RWPE2 (cell line): ENCODE measurements around the gene ACP2.

ENCODE experiments used
- ATAC-seq: fragments of 200-7000 bp; cut with Tn5 transposase; 3 replicates; pipeline ENCODE4 v1.9.1; 2021; ENCODE audit warnings: low read depth
- DNase-seq: peaks from one replicate; pipeline ENCODE4 v3.0.0-alpha.2; 2020; ENCODE audit warnings: low spot score
- H3K27ac ChIP-seq: fragments of 450-650 bp; 2 replicates; pipeline ENCODE4 v1.5.1; 2017; ENCODE audit warnings: mild to moderate bottlenecking; ENCODE audit not compliant: poor library complexity, severe bottlenecking
- H3K27me3 ChIP-seq: fragments of 250-450 bp; sonication (Bioruptor Pico); 2 replicates; pipeline ENCODE4 v1.5.1; 2021; ENCODE audit warnings: mild to moderate bottlenecking, moderate library complexity; ENCODE audit not compliant: insufficient read depth, poor library complexity, severe bottlenecking
- H3K36me3 ChIP-seq: fragments of 250-450 bp; sonication (Bioruptor Pico); 2 replicates; pipeline ENCODE4 v1.5.1; 2020; ENCODE audit warnings: low read depth, mild to moderate bottlenecking, moderate library complexity
- H3K4me1 ChIP-seq: fragments of 250-450 bp; sonication (Bioruptor Pico); 2 replicates; pipeline ENCODE4 v1.5.1; 2021; ENCODE audit warnings: mild to moderate bottlenecking, moderate library complexity; ENCODE audit not compliant: insufficient read depth, poor library complexity, severe bottlenecking
- H3K4me3 ChIP-seq: fragments of 250-450 bp; sonication (Bioruptor Pico); 2 replicates; pipeline ENCODE4 v1.5.1; 2021; ENCODE audit warnings: mild to moderate bottlenecking, moderate library complexity; ENCODE audit not compliant: severe bottlenecking
- H3K9me3 ChIP-seq: fragments of 250-450 bp; sonication (Bioruptor Pico); 2 replicates; pipeline ENCODE4 v1.5.1; 2021; ENCODE audit warnings: mild to moderate bottlenecking, moderate library complexity; ENCODE audit not compliant: severe bottlenecking
- TF ChIP-seq, protein P1 (sequence below): fragments of 450-650 bp; IDR thresholded peaks from one replicate; pipeline ENCODE4 v1.5.1; 2017; ENCODE audit warnings: mild to moderate bottlenecking, moderate library complexity; ENCODE audit not compliant: poor library complexity, severe bottlenecking

ACP2 gene

DNA sequence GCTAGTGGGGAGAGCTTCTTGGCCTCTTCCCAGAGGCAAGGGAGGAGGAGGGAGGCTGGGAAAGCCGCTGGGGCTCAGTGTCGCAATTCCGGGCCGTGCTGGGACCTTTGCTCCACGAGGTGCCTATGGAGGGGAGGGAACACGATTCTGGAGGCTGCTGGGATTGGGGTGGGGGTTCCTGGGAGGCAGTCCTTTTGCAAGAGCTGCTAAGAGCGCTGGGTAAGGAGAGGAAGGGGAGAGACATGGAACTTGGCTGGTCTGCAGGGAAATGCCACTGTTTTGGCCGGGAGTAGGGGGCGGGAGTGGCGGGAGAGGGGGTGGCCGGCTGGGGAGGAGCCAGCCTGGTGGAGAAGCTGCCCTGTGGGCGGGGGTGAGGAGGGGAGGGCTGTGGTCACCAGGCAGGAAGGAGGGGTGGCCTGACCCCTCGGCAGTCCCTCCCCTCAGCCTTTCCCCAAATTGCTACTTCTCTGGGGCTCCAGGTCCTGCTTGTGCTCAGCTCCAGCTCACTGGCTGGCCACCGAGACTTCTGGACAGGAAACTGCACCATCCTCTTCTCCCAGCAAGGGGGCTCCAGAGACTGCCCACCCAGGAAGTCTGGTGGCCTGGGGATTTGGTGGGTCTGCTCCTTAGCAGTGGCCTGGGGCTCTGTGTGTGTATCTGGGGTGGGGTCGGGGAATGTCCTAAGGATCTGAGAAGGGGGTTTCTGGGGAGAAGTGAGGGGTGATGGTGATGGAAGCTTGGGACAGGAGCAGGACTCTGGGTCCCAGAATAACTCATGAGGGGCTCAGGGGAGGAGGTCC is 9.1 kb upstream of the ACP2 start, which contains the start of gene NR1H3:
NR1H3 (plus strand) TSS at position 480 of the 800 bp plus-strand sequence. CDS start 1,221 bp downstream, outside the sequence.
- TF ChIP-seq, protein P1, sequence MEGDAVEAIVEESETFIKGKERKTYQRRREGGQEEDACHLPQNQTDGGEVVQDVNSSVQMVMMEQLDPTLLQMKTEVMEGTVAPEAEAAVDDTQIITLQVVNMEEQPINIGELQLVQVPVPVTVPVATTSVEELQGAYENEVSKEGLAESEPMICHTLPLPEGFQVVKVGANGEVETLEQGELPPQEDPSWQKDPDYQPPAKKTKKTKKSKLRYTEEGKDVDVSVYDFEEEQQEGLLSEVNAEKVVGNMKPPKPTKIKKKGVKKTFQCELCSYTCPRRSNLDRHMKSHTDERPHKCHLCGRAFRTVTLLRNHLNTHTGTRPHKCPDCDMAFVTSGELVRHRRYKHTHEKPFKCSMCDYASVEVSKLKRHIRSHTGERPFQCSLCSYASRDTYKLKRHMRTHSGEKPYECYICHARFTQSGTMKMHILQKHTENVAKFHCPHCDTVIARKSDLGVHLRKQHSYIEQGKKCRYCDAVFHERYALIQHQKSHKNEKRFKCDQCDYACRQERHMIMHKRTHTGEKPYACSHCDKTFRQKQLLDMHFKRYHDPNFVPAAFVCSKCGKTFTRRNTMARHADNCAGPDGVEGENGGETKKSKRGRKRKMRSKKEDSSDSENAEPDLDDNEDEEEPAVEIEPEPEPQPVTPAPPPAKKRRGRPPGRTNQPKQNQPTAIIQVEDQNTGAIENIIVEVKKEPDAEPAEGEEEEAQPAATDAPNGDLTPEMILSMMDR = peak; percentile 33
- no peaks in the 10 kb centered on the region for H3K36me3 ChIP-seq
- no peak for DNase-seq
- no peaks in the 10 kb centered on the region for H3K9me3 ChIP-seq
- ATAC-seq = peak; percentile 42
- no peaks in the 10 kb centered on the region for H3K27me3 ChIP-seq
- H3K27ac ChIP-seq = peak within 1 kb of the TSS; percentile 24
- peaks cover 5% of the 10 kb centered on the region for H3K4me1 ChIP-seq
- H3K4me3 ChIP-seq = no peak within 1 kb of the TSS

DNA sequence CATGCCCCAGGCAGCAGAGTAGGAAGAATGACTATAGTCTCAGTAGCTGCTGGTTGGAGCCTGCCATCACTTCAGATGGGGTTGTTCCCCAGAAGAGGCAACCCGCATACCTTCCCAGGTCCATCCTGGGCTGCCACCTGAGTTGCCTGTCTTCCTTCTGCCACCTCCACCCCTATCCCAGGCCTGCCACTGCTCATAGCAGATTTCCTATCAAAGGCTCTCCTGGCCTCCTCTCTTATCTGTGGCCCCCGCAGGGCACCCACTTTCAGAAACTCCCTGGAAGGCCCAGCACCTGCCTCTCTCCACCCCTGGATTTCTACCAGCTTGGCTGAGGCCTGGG is 8.5 kb upstream of the ACP2 start:
- no peak overlapping the region for H3K4me3 ChIP-seq
- H3K27me3 ChIP-seq = no peaks in the 10 kb centered on the region
- TF ChIP-seq, protein P1 = no peak
- DNase-seq = no peak
- H3K36me3 ChIP-seq = no peaks in the 10 kb centered on the region
- H3K27ac ChIP-seq = peak overlapping the region; percentile 24
- peaks cover 5% of the 10 kb centered on the region for H3K4me1 ChIP-seq
- no peaks in the 10 kb centered on the region for H3K9me3 ChIP-seq
- no peak; the same call in 2 of the 3 replicates for ATAC-seq

DNA sequence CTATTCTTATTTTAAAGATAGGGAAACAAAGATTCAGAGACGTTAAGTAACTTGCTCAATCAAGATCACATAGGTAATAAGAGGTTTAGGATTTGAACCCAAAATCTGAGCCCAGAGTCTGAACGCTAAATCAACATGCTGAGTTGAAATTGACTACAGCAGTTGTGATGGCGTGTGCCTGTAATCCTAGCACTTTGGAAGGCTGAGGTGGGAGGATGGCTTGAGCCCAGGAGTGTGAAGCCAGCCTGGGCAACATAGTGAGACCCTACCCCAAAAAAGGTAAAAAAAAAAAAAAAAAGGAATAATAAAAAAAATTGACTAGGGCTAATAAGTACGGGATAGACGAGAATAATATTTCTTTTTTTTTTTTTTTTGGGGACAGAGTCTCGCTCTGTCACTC is 7.8 kb upstream of the ACP2 start:
- H3K9me3 ChIP-seq = no peaks in the 10 kb centered on the region
- DNase-seq = no peak
- peaks cover 5% of the 10 kb centered on the region for H3K4me1 ChIP-seq
- H3K27me3 ChIP-seq = no peaks in the 10 kb centered on the region
- H3K4me3 ChIP-seq = no peak overlapping the region
- H3K27ac ChIP-seq = no peak overlapping the region
- ATAC-seq = no peak
- H3K36me3 ChIP-seq = no peaks in the 10 kb centered on the region
- TF ChIP-seq, protein P1 = no peak

DNA sequence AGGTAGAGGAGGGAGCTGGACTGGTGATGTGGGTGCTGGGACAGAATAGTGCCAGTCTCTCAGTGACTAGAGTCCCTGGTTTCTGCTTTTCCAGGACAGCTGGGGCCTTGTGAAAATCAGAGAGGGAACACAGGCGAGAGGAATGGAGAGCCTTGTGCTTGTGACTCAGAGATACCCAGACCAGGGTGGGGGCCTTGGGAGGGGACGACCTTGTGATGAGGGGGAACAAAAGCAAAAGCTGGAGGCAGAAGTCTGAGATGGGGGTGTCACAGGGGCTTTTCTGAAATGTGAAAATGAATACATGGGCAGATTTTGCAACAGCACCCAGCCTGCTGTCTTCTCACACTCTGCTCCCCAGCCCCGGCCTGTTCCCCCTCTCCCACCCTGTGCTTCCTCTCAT is 5.8 kb upstream of the ACP2 start:
- no peak for ATAC-seq
- TF ChIP-seq, protein P1 = no peak
- Histone ChIP-seq H3K4me1 (peaks cover 5% of the 10 kb centered on the region), H3K9me3 (no peaks in the 10 kb centered on the region), H3K27me3 (no peaks in the 10 kb centered on the region), H3K36me3 (no peaks in the 10 kb centered on the region), H3K4me3 (no peak overlapping the region), H3K27ac (no peak overlapping the region)
- DNase-seq = no peak

DNA sequence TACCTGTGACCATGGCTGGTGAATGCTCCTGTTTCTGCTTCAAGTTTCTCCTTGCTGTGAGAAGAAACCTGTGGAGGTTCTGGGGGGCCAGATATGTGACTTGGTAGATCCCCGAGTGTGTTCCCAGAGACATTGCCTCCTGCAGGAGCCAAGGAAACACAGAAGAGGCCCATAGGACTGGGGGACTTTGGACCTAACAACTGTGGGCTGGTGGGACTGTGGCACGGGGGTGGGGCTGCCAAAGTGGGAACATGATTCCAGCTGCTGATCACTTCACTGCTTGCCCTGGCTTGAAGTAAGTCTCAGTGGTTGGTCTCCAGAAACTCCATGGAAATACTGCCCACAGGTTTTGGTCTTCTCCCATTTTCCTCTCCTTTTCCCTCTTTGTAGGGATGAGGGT is 5.0 kb upstream of the ACP2 start:
- H3K27ac ChIP-seq = no peak overlapping the region
- DNase-seq = no peak
- ATAC-seq = no peak
- no peaks in the 10 kb centered on the region for H3K9me3 ChIP-seq
- TF ChIP-seq, protein P1 = no peak
- no peak overlapping the region for H3K4me3 ChIP-seq
- H3K4me1 ChIP-seq = peaks cover 5% of the 10 kb centered on the region
- no peaks in the 10 kb centered on the region for H3K27me3 ChIP-seq
- H3K36me3 ChIP-seq = no peaks in the 10 kb centered on the region
